PC-9 (cell line): Measurements from ENCODE around the gene NDUFS6. TPM values are rescaled to one million over a fixed set of nuclear protein-coding genes. Genes with fewer than 3 reads are reported as not detected.

Experiments used
- BruUV-seq: library from RNA; stranded (reverse); fragments of 400-500 nt; replicated peaks from 2 replicates; lab custom pipeline; 2021; lab: Mats Ljungman, UMichigan
- CTCF ChIA-PET: fragments of 300-600 bp; sonication (Branson Sonifier 250); formaldehyde crosslinking; loops from one replicate; lab custom pipeline; 2022; ENCODE audit warnings: antibody characterized with exemption; lab: Charles Lee
- POLR2A ChIA-PET: fragments of 300-600 bp; sonication (Branson Sonifier 250); formaldehyde crosslinking; loops from one replicate; lab custom pipeline; 2022; ENCODE audit warnings: antibody characterized with exemption; ENCODE audit not compliant: unreplicated experiment; lab: Charles Lee
- DNase-seq, 2 experiments: peaks; one replicate each; pipeline versions ENCODE4 v3.0.0 to v3.0.0-alpha.2; 2015 to 2022; ENCODE audit warnings: mixed read lengths in 1 of 2
- H2AFZ ChIP-seq: fragments of 200-600 bp; sonication (generic); 2 replicates; pipeline ENCODE4 v1.8.1; 2017; ENCODE audit warnings: antibody characterized with exemption
- H3F3A ChIP-seq: fragments of 200-600 bp; sonication (generic); 2 replicates; pipeline ENCODE4 v1.8.1; 2017; ENCODE audit warnings: antibody characterized with exemption, mild to moderate bottlenecking, low read depth; ENCODE audit not compliant: insufficient read depth
- H3K27ac ChIP-seq: fragments of 200-600 bp; sonication (generic); 2 replicates; pipeline ENCODE4 v1.6.1; 2016; ENCODE audit warnings: mixed run types
- H3K27me3 ChIP-seq: fragments of 200-600 bp; sonication (generic); 2 replicates; pipeline ENCODE4 v1.6.1; 2016; ENCODE audit warnings: low read depth, mixed run types; ENCODE audit not compliant: insufficient read depth
- H3K36me3 ChIP-seq: fragments of 200-600 bp; sonication (generic); 2 replicates; pipeline ENCODE4 v1.6.1; 2016; ENCODE audit warnings: low read depth, mixed run types
- H3K4me1 ChIP-seq: fragments of 200-600 bp; sonication (generic); replicated peaks from 2 replicates; pipeline ENCODE4 v1.6.1; 2016; ENCODE audit warnings: mixed run types; ENCODE audit not compliant: insufficient read depth
- H3K4me2 ChIP-seq: fragments of 200-600 bp; sonication (generic); 2 replicates; pipeline ENCODE4 v1.6.1; 2017; ENCODE audit warnings: mixed run types
- H3K4me3 ChIP-seq: fragments of 200-600 bp; sonication (generic); 2 replicates; pipeline ENCODE4 v1.6.1; 2016; ENCODE audit warnings: mixed run types
- H3K79me2 ChIP-seq: fragments of 200-600 bp; sonication (generic); 2 replicates; pipeline ENCODE4 v1.6.1; 2017; ENCODE audit warnings: low read depth, mixed run types
- H3K9me2 ChIP-seq: fragments of 200-600 bp; sonication (generic); 2 replicates; pipeline ENCODE4 v1.8.1; 2017; ENCODE audit warnings: mild to moderate bottlenecking; ENCODE audit not compliant: insufficient read depth
- H3K9me3 ChIP-seq: fragments of 200-600 bp; sonication (generic); 2 replicates; pipeline ENCODE4 v1.8.1; 2016; ENCODE audit warnings: low read depth; ENCODE audit not compliant: insufficient read depth
- H4K20me1 ChIP-seq: fragments of 200-600 bp; sonication (generic); 2 replicates; pipeline ENCODE4 v1.8.1; 2017; ENCODE audit not compliant: insufficient read depth
- CTCF ChIP-seq: fragments of 200-600 bp; sonication (generic); conservative IDR thresholded peaks from 2 replicates; pipeline ENCODE4 v1.6.1; 2017; ENCODE audit warnings: mixed run types, antibody characterized with exemption, mild to moderate bottlenecking, moderate library complexity
- EZH2 ChIP-seq: fragments of 200-600 bp; sonication (generic); IDR thresholded peaks from 2 replicates; pipeline ENCODE4 v1.8.0; 2017; ENCODE audit warnings: antibody characterized with exemption, low read depth
- intact Hi-C: fragments of 100-400 bp; cut with micrococcal nuclease; formaldehyde crosslinking; loops from one replicate; pipeline ENCODE4 v1.10.0; 2022; ENCODE audit not compliant: unreplicated experiment
- total RNA-seq: library from RNA; stranded (reverse); gene quantifications from 2 replicates; pipeline ENCODE4 v1.2.3, GENCODE V29; 2021

NDUFS6 gene
- total RNA-seq, 1 experiment from 2014 or later: 153 TPM

- Histone ChIP-seq H3K4me2 (no peak overlapping the region), H3F3A (no peaks in the 10 kb centered on the region), H3K9me3 (no peaks in the 10 kb centered on the region), H3K4me3 (no peak overlapping the region), H3K79me2 (no peaks in the 10 kb centered on the region), H3K4me1 (no peaks in the 10 kb centered on the region), H3K27ac (no peak overlapping the region), H3K9me2 (no peaks in the 10 kb centered on the region), H3K27me3 (peaks cover 97% of the 10 kb centered on the region), H2AFZ (no peak overlapping the region), H3K36me3 (no peaks in the 10 kb centered on the region), H4K20me1 (no peaks in the 10 kb centered on the region)
- BruUV-seq: no TSS peak
- no peak for DNase-seq
- intact Hi-C loops: no loop called here
- no peak for TF ChIP-seq EZH2
- TF ChIP-seq CTCF: no peak
- CTCF ChIA-PET: no interaction called here
- POLR2A ChIA-PET: no interaction called here
Observed at GRCh38 chr5:1781107-1781506, 20.1 kb upstream of the NDUFS6 start.

GRCh38 chr5:1781726-1782384, 19.4 kb upstream of the NDUFS6 start:
- no peaks in the 10 kb centered on the region for H3K9me2 ChIP-seq
- DNase-seq: no peak
- no peak overlapping the region for H3K4me3 ChIP-seq
- no peak overlapping the region for H2AFZ ChIP-seq
- H3K27me3 ChIP-seq: peaks cover 97% of the 10 kb centered on the region
- H3K79me2 ChIP-seq: no peaks in the 10 kb centered on the region
- no peaks in the 10 kb centered on the region for H3F3A ChIP-seq
- intact Hi-C loops: no loop called here
- H4K20me1 ChIP-seq: no peaks in the 10 kb centered on the region
- H3K27ac ChIP-seq: no peak overlapping the region
- H3K4me1 ChIP-seq: no peaks in the 10 kb centered on the region
- H3K4me2 ChIP-seq: no peak overlapping the region
- POLR2A ChIA-PET: no interaction called here
- TF ChIP-seq CTCF: no peak
- TF ChIP-seq EZH2: no peak
- no peaks in the 10 kb centered on the region for H3K36me3 ChIP-seq
- no peaks in the 10 kb centered on the region for H3K9me3 ChIP-seq
- no TSS peak for BruUV-seq
- CTCF ChIA-PET: no interaction called here

- no peak for DNase-seq
- H3K4me1 ChIP-seq: no peaks in the 10 kb centered on the region
- CTCF ChIA-PET: no interaction called here
- no peak for TF ChIP-seq EZH2
- no peak for TF ChIP-seq CTCF
- H3K79me2 ChIP-seq: no peaks in the 10 kb centered on the region
- intact Hi-C loops: no loop called here
- no peaks in the 10 kb centered on the region for H4K20me1 ChIP-seq
- no peaks in the 10 kb centered on the region for H3K9me2 ChIP-seq
- no peaks in the 10 kb centered on the region for H3K9me3 ChIP-seq
- H3K4me3 ChIP-seq: no peak overlapping the region
- H3F3A ChIP-seq: no peaks in the 10 kb centered on the region
- no peaks in the 10 kb centered on the region for H3K36me3 ChIP-seq
- H3K27me3 ChIP-seq: peaks cover 97% of the 10 kb centered on the region
- no TSS peak for BruUV-seq
- no peak overlapping the region for H3K4me2 ChIP-seq
- POLR2A ChIA-PET: no interaction called here
- H2AFZ ChIP-seq: no peak overlapping the region
- H3K27ac ChIP-seq: no peak overlapping the region
Observed at GRCh38 chr5:1782385-1783215, 18.6 kb upstream of the NDUFS6 start.
